Mammary epithelial cell (primary cell): Measurements from ENCODE around the gene C11orf68.

Experiments
- EZH2 ChIP-seq: IDR thresholded peaks from 2 replicates; pipeline ENCODE4 v1.6.1; 2012; ENCODE audit warnings: low read length, inconsistent platforms, borderline replicate concordance
- TF ChIP-seq, protein P1 (sequence below), 2 donors: IDR thresholded peaks in 1 of 2; conservative IDR thresholded peaks in 1 of 2; 2 replicates each; pipeline ENCODE4 v1.5.1; 2011 to 2012; ENCODE audit warnings: inconsistent platforms in 2 of 2, low read length in 2 of 2, mild to moderate bottlenecking in 2 of 2, control low read depth in 1 of 2, low read depth in 1 of 2; ENCODE audit not compliant: insufficient read depth in 1 of 2; ENCODE audit errors: extremely low read depth in 1 of 2

DNA sequence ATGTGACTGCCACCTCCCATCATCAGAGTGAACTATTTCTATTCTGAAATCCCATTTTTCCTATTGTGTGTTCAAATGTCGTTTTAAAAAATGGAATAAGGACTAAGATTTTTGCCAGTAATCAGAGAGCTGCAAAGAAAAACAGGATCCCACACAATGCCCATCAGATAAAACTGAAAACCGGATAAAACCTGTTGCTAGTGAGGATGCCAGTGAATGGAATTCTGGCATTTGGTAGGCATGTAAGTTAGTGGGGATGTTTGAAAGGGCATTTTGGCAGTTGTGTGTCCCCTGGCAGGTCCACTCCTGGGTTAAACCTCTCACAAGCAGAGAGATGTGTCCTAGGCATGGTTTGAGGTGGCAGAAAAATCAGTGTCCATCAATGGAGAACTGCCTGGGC lies 6.5 kb upstream of the C11orf68 start:
- TF ChIP-seq, protein P1, sequence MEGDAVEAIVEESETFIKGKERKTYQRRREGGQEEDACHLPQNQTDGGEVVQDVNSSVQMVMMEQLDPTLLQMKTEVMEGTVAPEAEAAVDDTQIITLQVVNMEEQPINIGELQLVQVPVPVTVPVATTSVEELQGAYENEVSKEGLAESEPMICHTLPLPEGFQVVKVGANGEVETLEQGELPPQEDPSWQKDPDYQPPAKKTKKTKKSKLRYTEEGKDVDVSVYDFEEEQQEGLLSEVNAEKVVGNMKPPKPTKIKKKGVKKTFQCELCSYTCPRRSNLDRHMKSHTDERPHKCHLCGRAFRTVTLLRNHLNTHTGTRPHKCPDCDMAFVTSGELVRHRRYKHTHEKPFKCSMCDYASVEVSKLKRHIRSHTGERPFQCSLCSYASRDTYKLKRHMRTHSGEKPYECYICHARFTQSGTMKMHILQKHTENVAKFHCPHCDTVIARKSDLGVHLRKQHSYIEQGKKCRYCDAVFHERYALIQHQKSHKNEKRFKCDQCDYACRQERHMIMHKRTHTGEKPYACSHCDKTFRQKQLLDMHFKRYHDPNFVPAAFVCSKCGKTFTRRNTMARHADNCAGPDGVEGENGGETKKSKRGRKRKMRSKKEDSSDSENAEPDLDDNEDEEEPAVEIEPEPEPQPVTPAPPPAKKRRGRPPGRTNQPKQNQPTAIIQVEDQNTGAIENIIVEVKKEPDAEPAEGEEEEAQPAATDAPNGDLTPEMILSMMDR (conservative IDR thresholded peaks at IDR 0.05 in 1 of 2, IDR thresholded peaks at IDR 0.05 in 1 of 2; ENCODE audit: extremely low read depth in 1 of 2, insufficient read depth in 1 of 2, low read depth in 1 of 2, low read length in 2 of 2) = no peak
- no peak for TF ChIP-seq EZH2
